ENCODE measurements around the gene HCN2.
"Not testable (repeated sequence)": the region's sequence is repeated elsewhere in the genome, so short reads cannot be mapped to it uniquely, and the experiment has no call there.

Gene HCN2

GRCh38 chr19:602391-603301 lies 13.0 kb downstream of the HCN2 start:
- POLR2A ChIA-PET: no interaction called here
- CTCF ChIA-PET: no interaction called here
- H3K4me3 ChIP-seq (ENCODE audit: low read depth, low read length): no peak overlapping the region

GRCh38 chr19:603302-603639 lies 13.6 kb downstream of the HCN2 start:
- H3K36me3 ChIP-seq (ENCODE audit: control insufficient read depth in 2 of 2, insufficient read depth in 1 of 2, low read length in 2 of 2); H3K27ac ChIP-seq (ENCODE audit: extremely low read depth, low read depth, low read length); H3K4me3 ChIP-seq (ENCODE audit: low read depth, low read length); H3K9me3 ChIP-seq (ENCODE audit: control insufficient read depth, insufficient read depth, low read depth, low read length); H3K4me1 ChIP-seq (ENCODE audit: control insufficient read depth, insufficient read depth, low read length); CTCF ChIA-PET; POLR2A ChIA-PET: not testable (repeated sequence)

More at GRCh38 chr19:602391-603301, 13.0 kb downstream of the HCN2 start:
- H3K27ac ChIP-seq (ENCODE audit: extremely low read depth, low read depth, low read length): no peak overlapping the region
- H3K9me3 ChIP-seq (ENCODE audit: control insufficient read depth, insufficient read depth, low read depth, low read length): no peaks in the 10 kb centered on the region
- H3K4me1 ChIP-seq (ENCODE audit: control insufficient read depth, insufficient read depth, low read length): no peaks in the 10 kb centered on the region
- H3K36me3 ChIP-seq (ENCODE audit: control insufficient read depth in 2 of 2, insufficient read depth in 1 of 2, low read length in 2 of 2): no peaks in the 10 kb centered on the region; a peak in 1 of 3 replicates
- TF ChIP-seq BCL6B (tag by site-specific recombination; IDR thresholded peaks at IDR 0.05) (no peak), HIC1 (tag by site-specific recombination; IDR thresholded peaks at IDR 0.05) (0 out of 2 replicates have a peak, but pooled peaks have one; percentile 24), PRDM1 (tag by site-specific recombination; IDR thresholded peaks at IDR 0.05) (no peak)

GRCh38 chr19:603779-604178 lies 14.1 kb downstream of the HCN2 start:
- CTCF ChIA-PET; H3K9me3 ChIP-seq (ENCODE audit: control insufficient read depth, insufficient read depth, low read depth, low read length); H3K27ac ChIP-seq (ENCODE audit: extremely low read depth, low read depth, low read length); H3K36me3 ChIP-seq (ENCODE audit: control insufficient read depth in 2 of 2, insufficient read depth in 1 of 2, low read length in 2 of 2); POLR2A ChIA-PET; H3K4me1 ChIP-seq (ENCODE audit: control insufficient read depth, insufficient read depth, low read length); H3K4me3 ChIP-seq (ENCODE audit: low read depth, low read length): not testable (repeated sequence)
- TF ChIP-seq KLF8 (tag by site-specific recombination; IDR thresholded peaks at IDR 0.05): 0 out of 2 replicates have a peak, but pooled peaks have one; percentile 26

GRCh38 chr19:604355-604754 lies 14.7 kb downstream of the HCN2 start:
- POLR2A ChIA-PET: no interaction called here
- H3K27ac ChIP-seq (ENCODE audit: extremely low read depth, low read depth, low read length): no peak overlapping the region
- CTCF ChIA-PET: no interaction called here
- no peak for TF ChIP-seq ZSCAN30 (tag by site-specific recombination; IDR thresholded peaks at IDR 0.05)
- TF ChIP-seq ZNF488 (tag by site-specific recombination; IDR thresholded peaks at IDR 0.05): no peak
- no peak for TF ChIP-seq SALL2 (tag by site-specific recombination; IDR thresholded peaks at IDR 0.05; ENCODE audit: borderline replicate concordance)
- no peak for TF ChIP-seq ZFHX2 (tag by site-specific recombination; conservative IDR thresholded peaks at IDR 0.05)
- no peak for TF ChIP-seq ZNF501 (tag by site-specific recombination; IDR thresholded peaks at IDR 0.05)
- no peak for TF ChIP-seq GLIS1 (tag by site-specific recombination; IDR thresholded peaks at IDR 0.05)
- no peak for TF ChIP-seq OVOL3 (tag by site-specific recombination; IDR thresholded peaks at IDR 0.05)
- TF ChIP-seq KLF1 (tag by site-specific recombination; IDR thresholded peaks at IDR 0.05): peak; percentile 97
- TF ChIP-seq EGR2 (tag by site-specific recombination; IDR thresholded peaks at IDR 0.05; ENCODE audit: low read depth): no peak
- TF ChIP-seq KLF8 (tag by site-specific recombination; IDR thresholded peaks at IDR 0.05): peak; percentile 91
- TF ChIP-seq ZNF398 (tag by site-specific recombination; IDR thresholded peaks at IDR 0.05): no peak
- TF ChIP-seq YY2 (tag by site-specific recombination; IDR thresholded peaks at IDR 0.05): no peak
- no peaks in the 10 kb centered on the region for H3K9me3 ChIP-seq (ENCODE audit: control insufficient read depth, insufficient read depth, low read depth, low read length)
- H3K36me3 ChIP-seq (ENCODE audit: control insufficient read depth in 2 of 2, insufficient read depth in 1 of 2, low read length in 2 of 2): no peaks in the 10 kb centered on the region; a peak in 1 of 3 replicates
- H3K4me3 ChIP-seq (ENCODE audit: low read depth, low read length): no peak overlapping the region
- H3K4me1 ChIP-seq (ENCODE audit: control insufficient read depth, insufficient read depth, low read length): no peaks in the 10 kb centered on the region

GRCh38 chr19:605061-605971 lies 15.6 kb downstream of the HCN2 start:
- CTCF ChIA-PET; H3K27ac ChIP-seq (ENCODE audit: extremely low read depth, low read depth, low read length); H3K9me3 ChIP-seq (ENCODE audit: control insufficient read depth, insufficient read depth, low read depth, low read length); H3K4me1 ChIP-seq (ENCODE audit: control insufficient read depth, insufficient read depth, low read length); H3K36me3 ChIP-seq (ENCODE audit: control insufficient read depth in 2 of 2, insufficient read depth in 1 of 2, low read length in 2 of 2); H3K4me3 ChIP-seq (ENCODE audit: low read depth, low read length); POLR2A ChIA-PET: not testable (repeated sequence)
